ENCODE measurements around the gene PTPN4. TPM values are rescaled to one million over a fixed set of nuclear protein-coding genes. Genes with fewer than 3 reads are reported as not detected.
A peak's percentile ranks its signal among the peaks of the same experiment; 100 is the strongest.

PTPN4 gene
- total and polyA plus RNA-seq, 10 of the 15 experiments (the other 5 are each of a cell fraction or from before 2014, with no cell fraction given) = 5.0 to 29.7 (median 23.7) TPM

DNA sequence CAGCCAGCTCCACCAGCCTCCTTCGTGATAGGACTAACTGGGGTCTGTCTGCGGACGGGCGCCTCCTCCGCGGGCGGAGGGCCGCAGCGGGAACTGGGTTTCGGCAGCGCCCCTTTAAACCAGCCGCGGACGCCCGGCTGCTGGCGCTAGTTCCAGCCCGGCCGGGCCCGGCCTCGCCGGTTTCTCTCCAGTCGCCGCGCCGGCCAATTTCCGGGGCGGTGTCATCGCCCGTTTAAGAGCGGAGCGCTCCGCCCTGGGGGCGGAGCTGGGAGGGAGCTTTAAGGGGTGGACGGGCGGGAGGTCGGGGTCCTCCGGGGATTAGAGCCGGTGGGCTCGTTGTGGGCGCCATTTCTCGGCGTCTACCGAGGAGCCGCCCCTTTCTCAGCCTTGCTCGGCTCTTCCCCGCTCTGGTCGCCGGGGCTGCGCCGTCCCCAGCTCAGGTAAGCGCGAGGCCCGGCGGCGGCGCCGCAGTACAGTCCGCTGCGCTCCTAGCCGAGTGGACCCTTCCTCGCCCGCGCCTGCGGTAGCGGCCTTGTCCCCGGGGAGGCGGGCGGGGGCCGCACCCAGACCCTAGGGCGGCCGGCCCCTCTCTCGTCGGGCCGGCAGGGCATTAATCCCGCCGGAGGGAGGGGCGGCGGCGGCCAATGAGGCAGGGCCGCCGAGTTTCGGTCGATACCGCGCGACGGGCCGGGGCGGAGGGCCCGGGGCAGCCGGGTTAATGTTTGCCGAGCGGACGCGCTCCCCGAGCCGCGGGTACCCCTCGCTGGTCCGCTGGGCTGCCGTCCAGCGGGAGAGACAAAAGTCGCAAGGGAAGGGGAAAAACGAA, 253.3 kb downstream of the PTPN4 start, which contains the start of gene EPB41L5 (continued):
- TF ChIP-seq NBN (IDR thresholded peaks at IDR 0.05) (no peak), CBX5 (IDR thresholded peaks at IDR 0.05; ENCODE audit: low read depth) (no peak), NKRF (conservative IDR thresholded peaks at IDR 0.05) (peak; percentile 94; the same call in 1 of the 2 replicates), RCOR1 (conservative IDR thresholded peaks at IDR 0.05; ENCODE audit: low read depth, low read length) (0 out of 2 replicates have a peak, but pooled peaks have one; percentile 28), TAF1 (IDR thresholded peaks at IDR 0.05; ENCODE audit: borderline replicate concordance, low read depth, low read length) (0 out of 2 replicates have a peak, but pooled peaks have one; percentile 22), EGR1 (IDR thresholded peaks at IDR 0.05; ENCODE audit: borderline replicate concordance in 1 of 2, low read depth in 2 of 2, low read length in 2 of 2) (peak in 1 of 2 experiments; percentile 34; a peak in 1 of 3 replicates), DPF2 (IDR thresholded peaks at IDR 0.05) (peak; percentile 77; the same call in 1 of the 2 replicates), MLLT1 (IDR thresholded peaks at IDR 0.05) (no peak), YY1 (IDR thresholded peaks at IDR 0.05; ENCODE audit: low read depth, low read length) (peak; percentile 52; the same call in 1 of the 2 replicates), POLR2A (IDR thresholded peaks at IDR 0.05; ENCODE audit: low read depth, low read length) (peak; percentile 54; the same call in 1 of the 2 replicates), BACH1 (IDR thresholded peaks at IDR 0.05; ENCODE audit: borderline replicate concordance) (peak; percentile 39; the same call in 1 of the 2 replicates), CREM (IDR thresholded peaks at IDR 0.05; ENCODE audit: low read depth) (0 out of 2 replicates have a peak, but pooled peaks have one; percentile 16), GATAD2B (conservative IDR thresholded peaks at IDR 0.05; ENCODE audit: low read depth) (peak; percentile 90), LARP7 (IDR thresholded peaks at IDR 0.05) (peak; percentile 86; the same call in 1 of the 2 replicates), IRF3 (IDR thresholded peaks at IDR 0.05) (no peak), ZBTB4 (CRISPR knock-in tag; IDR thresholded peaks at IDR 0.05) (0 out of 2 replicates have a peak, but pooled peaks have one; percentile 25), HDAC2 (IDR thresholded peaks at IDR 0.05) (0 out of 2 replicates have a peak, but pooled peaks have one; percentile 12), TBL1XR1 (IDR thresholded peaks at IDR 0.05; ENCODE audit: low read depth, low read length) (0 out of 2 replicates have a peak, but pooled peaks have one; percentile 21)
- TF ChIP-seq, protein P1, sequence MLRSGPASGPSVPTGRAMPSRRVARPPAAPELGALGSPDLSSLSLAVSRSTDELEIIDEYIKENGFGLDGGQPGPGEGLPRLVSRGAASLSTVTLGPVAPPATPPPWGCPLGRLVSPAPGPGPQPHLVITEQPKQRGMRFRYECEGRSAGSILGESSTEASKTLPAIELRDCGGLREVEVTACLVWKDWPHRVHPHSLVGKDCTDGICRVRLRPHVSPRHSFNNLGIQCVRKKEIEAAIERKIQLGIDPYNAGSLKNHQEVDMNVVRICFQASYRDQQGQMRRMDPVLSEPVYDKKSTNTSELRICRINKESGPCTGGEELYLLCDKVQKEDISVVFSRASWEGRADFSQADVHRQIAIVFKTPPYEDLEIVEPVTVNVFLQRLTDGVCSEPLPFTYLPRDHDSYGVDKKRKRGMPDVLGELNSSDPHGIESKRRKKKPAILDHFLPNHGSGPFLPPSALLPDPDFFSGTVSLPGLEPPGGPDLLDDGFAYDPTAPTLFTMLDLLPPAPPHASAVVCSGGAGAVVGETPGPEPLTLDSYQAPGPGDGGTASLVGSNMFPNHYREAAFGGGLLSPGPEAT (IDR thresholded peaks at IDR 0.05; ENCODE audit: low read depth) = peak; percentile 90

Measured in GM12878 (cell line).